ENCODE results near the gene EPS15. TPM values are rescaled to one million over a fixed set of nuclear protein-coding genes. Genes with fewer than 3 reads are reported as not detected.

EPS15 gene
- total RNA-seq, 2 donors from 2014 or later = 40.3 to 55.8 TPM

- Histone ChIP-seq H3K9ac (ENCODE audit: low read depth in 2 of 2, low read length in 2 of 2) (no peak overlapping the region), H3K4me3 (no peak overlapping the region), H3K36me3 (no peaks in the 10 kb centered on the region), H3K27ac (no peak overlapping the region), H3K27me3 (no peaks in the 10 kb centered on the region), H3K4me1 (no peaks in the 10 kb centered on the region), H3K9me3 (no peaks in the 10 kb centered on the region)
- DNase-seq = no peak
- intact Hi-C loops (cut with DNase I) = no loop called here
- TF ChIP-seq, protein P1, sequence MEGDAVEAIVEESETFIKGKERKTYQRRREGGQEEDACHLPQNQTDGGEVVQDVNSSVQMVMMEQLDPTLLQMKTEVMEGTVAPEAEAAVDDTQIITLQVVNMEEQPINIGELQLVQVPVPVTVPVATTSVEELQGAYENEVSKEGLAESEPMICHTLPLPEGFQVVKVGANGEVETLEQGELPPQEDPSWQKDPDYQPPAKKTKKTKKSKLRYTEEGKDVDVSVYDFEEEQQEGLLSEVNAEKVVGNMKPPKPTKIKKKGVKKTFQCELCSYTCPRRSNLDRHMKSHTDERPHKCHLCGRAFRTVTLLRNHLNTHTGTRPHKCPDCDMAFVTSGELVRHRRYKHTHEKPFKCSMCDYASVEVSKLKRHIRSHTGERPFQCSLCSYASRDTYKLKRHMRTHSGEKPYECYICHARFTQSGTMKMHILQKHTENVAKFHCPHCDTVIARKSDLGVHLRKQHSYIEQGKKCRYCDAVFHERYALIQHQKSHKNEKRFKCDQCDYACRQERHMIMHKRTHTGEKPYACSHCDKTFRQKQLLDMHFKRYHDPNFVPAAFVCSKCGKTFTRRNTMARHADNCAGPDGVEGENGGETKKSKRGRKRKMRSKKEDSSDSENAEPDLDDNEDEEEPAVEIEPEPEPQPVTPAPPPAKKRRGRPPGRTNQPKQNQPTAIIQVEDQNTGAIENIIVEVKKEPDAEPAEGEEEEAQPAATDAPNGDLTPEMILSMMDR (IDR thresholded peaks at IDR 0.05) = no peak
These were observed 34.1 kb upstream of the EPS15 start for GRCh38 chr1:51552929-51553807.

DNA sequence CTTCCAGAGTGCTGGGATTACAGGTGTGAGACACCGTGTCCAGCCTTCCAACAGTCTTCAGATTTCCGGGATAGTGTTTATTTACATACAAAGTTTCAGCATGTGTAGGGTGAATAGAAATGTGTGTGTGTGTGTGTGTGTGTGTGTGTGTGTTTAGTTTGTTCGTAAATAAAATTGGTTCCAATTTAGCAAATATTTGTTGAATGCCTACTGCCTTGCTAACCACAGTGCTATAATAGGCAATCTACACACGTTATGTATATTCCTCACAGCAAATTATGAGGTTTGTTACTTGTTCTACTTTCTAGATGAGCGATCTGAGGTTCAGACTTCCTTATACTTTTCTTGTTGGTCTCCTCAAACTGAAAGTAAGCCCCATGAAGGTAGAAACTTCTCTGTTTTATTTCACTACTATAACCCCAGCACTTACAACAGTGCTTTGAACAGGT, 32.8 kb upstream of the EPS15 start:
- Histone ChIP-seq H3K9me3 (no peaks in the 10 kb centered on the region), H3K4me3 (no peak overlapping the region), H3K9ac (ENCODE audit: low read depth in 2 of 2, low read length in 2 of 2) (no peak overlapping the region), H3K36me3 (no peaks in the 10 kb centered on the region), H3K27ac (no peak overlapping the region), H3K4me1 (no peaks in the 10 kb centered on the region), H3K27me3 (no peaks in the 10 kb centered on the region)
- TF ChIP-seq, protein P1 (IDR thresholded peaks at IDR 0.05) = no peak
- intact Hi-C loops (cut with DNase I) = no loop called here
- DNase-seq = no peak

DNA sequence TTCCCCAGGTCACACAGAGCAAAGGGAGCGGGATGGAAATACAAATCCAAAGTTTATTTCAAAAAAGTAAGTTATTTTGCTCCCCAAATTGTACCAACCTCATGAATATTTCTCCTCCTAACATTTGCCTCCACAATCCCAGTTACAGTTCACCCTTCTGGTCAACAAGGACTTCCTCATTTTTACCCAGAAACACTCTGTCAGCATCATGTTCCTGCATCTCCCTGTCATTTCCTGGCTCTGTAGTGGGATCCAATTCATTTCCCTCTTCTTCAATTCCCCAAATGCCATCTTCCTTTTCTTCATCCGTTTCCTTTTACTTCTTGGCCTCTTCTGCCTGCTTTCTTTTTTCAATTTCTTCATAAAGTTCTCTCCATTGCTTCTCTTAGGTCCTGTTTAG, 32.0 kb upstream of the EPS15 start:
- DNase-seq = no peak
- H3K9ac ChIP-seq (ENCODE audit: low read depth in 2 of 2, low read length in 2 of 2) = no peak overlapping the region
- TF ChIP-seq, protein P1 (IDR thresholded peaks at IDR 0.05) = no peak
- no peak overlapping the region for H3K27ac ChIP-seq
- H3K36me3 ChIP-seq = no peaks in the 10 kb centered on the region
- H3K4me3 ChIP-seq = no peak overlapping the region
- H3K27me3 ChIP-seq = no peaks in the 10 kb centered on the region
- no peaks in the 10 kb centered on the region for H3K4me1 ChIP-seq
- intact Hi-C loops (cut with DNase I) = no loop called here
- H3K9me3 ChIP-seq = no peaks in the 10 kb centered on the region

- H3K4me3 ChIP-seq = no peak overlapping the region
- no peak overlapping the region for H3K9ac ChIP-seq (ENCODE audit: low read depth in 2 of 2, low read length in 2 of 2)
- no peak overlapping the region for H3K27ac ChIP-seq
- no peaks in the 10 kb centered on the region for H3K36me3 ChIP-seq
- intact Hi-C loops (cut with DNase I) = no loop called here
- H3K9me3 ChIP-seq = no peaks in the 10 kb centered on the region
- H3K4me1 ChIP-seq = no peaks in the 10 kb centered on the region
- H3K27me3 ChIP-seq = no peaks in the 10 kb centered on the region
- TF ChIP-seq, protein P1 (IDR thresholded peaks at IDR 0.05) = no peak
- no peak for DNase-seq
These were observed 30.8 kb upstream of the EPS15 start for GRCh38 chr1:51549901-51550300.

DNA sequence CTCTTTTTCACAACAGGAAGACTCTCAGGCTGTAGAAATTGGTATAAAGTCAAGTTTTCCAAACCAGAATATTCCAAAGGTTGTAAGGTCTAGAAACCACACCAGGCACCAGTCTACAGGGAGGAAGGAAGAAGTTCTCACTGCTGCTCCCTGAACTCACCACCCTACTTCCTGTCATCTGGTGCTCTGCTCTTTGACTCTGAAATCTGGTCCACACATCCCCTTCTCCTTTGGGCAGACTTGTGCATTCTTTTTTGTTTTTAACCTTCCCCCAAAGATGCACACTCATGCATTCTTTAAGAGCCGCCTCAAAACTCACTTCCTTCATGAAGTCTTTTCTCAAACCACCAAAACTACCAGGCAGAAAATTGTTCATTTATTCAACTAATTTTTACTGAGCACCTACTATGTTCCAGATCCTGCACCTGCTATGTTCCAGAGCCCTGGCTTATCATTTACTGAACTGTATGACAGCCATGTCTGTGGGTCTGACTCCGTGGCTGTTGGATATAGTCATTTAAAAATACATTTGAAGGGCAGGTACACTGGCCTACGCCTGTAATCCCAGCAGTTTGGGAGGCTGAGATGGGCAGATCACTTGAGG, 30.1 kb upstream of the EPS15 start:
- Histone ChIP-seq H3K4me1 (no peaks in the 10 kb centered on the region), H3K27me3 (no peaks in the 10 kb centered on the region), H3K9ac (ENCODE audit: low read depth in 2 of 2, low read length in 2 of 2) (no peak overlapping the region), H3K27ac (no peak overlapping the region), H3K9me3 (no peaks in the 10 kb centered on the region), H3K36me3 (no peaks in the 10 kb centered on the region), H3K4me3 (no peak overlapping the region)
- intact Hi-C loops (cut with DNase I) = no loop called here
- TF ChIP-seq, protein P1 (IDR thresholded peaks at IDR 0.05) = no peak
- no peak for DNase-seq
